T1000 (cell line): Measurements from ENCODE around the gene GUCA2B.
A peak's percentile ranks its signal among the peaks of the same experiment; 100 is the strongest.

Experiments
- DNase-seq: peaks from one replicate; lab custom pipeline; 2025; ENCODE audit warnings: mixed read lengths; lab: John Stamatoyannopoulos, UW

GUCA2B gene

GRCh38 chr1:42143896-42144710 lies 9.1 kb upstream of the GUCA2B start:
- no peak for DNase-seq

GRCh38 chr1:42144711-42145388 lies 8.4 kb upstream of the GUCA2B start:
- DNase-seq = no peak

- DNase-seq = no peak
Measured at GRCh38 chr1:42145389-42145716, 7.9 kb upstream of the GUCA2B start.

GRCh38 chr1:42145764-42146625 lies 7.2 kb upstream of the GUCA2B start:
- DNase-seq = no peak

- DNase-seq = no peak
Measured at GRCh38 chr1:42146626-42147320, 6.4 kb upstream of the GUCA2B start.

- DNase-seq = no peak
Measured at GRCh38 chr1:42148166-42148565, 5.0 kb upstream of the GUCA2B start.

- DNase-seq = no peak
Measured at GRCh38 chr1:42150651-42151050, 2.6 kb upstream of the GUCA2B start.

- no peak for DNase-seq
Measured at GRCh38 chr1:42152119-42152518, 1.1 kb upstream of the GUCA2B start.

- no peak for DNase-seq
Measured at GRCh38 chr1:42153624-42154023, 414 bp downstream of the GUCA2B start.

- DNase-seq = no peak
Measured at GRCh38 chr1:42154685-42155084, 1.5 kb downstream of the GUCA2B start.

GRCh38 chr1:42155362-42155761 lies 2.2 kb downstream of the GUCA2B start:
- no peak for DNase-seq

GRCh38 chr1:42157667-42158066 lies 4.5 kb downstream of the GUCA2B start:
- no peak for DNase-seq

- no peak for DNase-seq
Measured at GRCh38 chr1:42158189-42158588, 5.0 kb downstream of the GUCA2B start.

GRCh38 chr1:42162181-42162580 lies 9.0 kb downstream of the GUCA2B start:
- no peak for DNase-seq

GRCh38 chr1:42163114-42163513 lies 9.9 kb downstream of the GUCA2B start:
- DNase-seq = no peak

- no peak for DNase-seq
Measured at GRCh38 chr1:42163536-42164503, 10.6 kb downstream of the GUCA2B start.

- DNase-seq = no peak
Measured at GRCh38 chr1:42164551-42165420, 11.6 kb downstream of the GUCA2B start, which contains the start of gene GUCA2A. Gene GUCA2A (minus strand): TSS chr1:42164745. CDS start chr1:42164712, 33 bp downstream.

GRCh38 chr1:42165511-42166210 lies 12.5 kb downstream of the GUCA2B start:
- DNase-seq = peak; percentile 90
